Measurements from ENCODE around the gene MYO18A.

DNA sequence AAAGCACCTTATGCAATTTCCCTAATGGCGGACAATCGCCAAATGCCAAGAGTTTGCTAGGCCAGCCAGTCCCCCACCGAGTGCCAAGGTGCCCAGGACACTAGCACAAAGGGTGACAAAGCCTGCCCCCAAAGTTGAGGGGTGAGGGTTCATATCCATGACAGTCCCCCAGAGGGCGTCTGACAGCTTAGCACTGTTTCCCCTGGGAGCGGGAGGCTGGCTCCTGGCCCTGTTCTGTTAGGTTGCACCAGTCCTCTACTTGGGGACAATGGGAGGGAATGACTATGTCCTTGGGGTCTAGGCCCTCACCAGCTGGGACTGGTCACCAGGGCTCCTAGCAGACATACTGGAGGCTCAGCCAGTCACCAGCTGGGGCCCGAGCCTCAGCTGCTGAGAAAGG is 66.9 kb downstream of the MYO18A start:
- TF ChIP-seq, protein P1, sequence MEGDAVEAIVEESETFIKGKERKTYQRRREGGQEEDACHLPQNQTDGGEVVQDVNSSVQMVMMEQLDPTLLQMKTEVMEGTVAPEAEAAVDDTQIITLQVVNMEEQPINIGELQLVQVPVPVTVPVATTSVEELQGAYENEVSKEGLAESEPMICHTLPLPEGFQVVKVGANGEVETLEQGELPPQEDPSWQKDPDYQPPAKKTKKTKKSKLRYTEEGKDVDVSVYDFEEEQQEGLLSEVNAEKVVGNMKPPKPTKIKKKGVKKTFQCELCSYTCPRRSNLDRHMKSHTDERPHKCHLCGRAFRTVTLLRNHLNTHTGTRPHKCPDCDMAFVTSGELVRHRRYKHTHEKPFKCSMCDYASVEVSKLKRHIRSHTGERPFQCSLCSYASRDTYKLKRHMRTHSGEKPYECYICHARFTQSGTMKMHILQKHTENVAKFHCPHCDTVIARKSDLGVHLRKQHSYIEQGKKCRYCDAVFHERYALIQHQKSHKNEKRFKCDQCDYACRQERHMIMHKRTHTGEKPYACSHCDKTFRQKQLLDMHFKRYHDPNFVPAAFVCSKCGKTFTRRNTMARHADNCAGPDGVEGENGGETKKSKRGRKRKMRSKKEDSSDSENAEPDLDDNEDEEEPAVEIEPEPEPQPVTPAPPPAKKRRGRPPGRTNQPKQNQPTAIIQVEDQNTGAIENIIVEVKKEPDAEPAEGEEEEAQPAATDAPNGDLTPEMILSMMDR (IDR thresholded peaks at IDR 0.05), result no peak
- no peak for TF ChIP-seq POLR2A (IDR thresholded peaks at IDR 0.05)
